ELF-1 (cell line): Measurements from ENCODE around the gene PTGER4.
"Not testable (repeated sequence)": the region's sequence is repeated elsewhere in the genome, so short reads cannot be mapped to it uniquely, and the experiment has no call there.

Experiments
- DNase-seq: peaks from one replicate; pipeline ENCODE4 v3.0.0-alpha.2; 2016; ENCODE audit warnings: low read depth, low spot score

The PTGER4 gene

DNA sequence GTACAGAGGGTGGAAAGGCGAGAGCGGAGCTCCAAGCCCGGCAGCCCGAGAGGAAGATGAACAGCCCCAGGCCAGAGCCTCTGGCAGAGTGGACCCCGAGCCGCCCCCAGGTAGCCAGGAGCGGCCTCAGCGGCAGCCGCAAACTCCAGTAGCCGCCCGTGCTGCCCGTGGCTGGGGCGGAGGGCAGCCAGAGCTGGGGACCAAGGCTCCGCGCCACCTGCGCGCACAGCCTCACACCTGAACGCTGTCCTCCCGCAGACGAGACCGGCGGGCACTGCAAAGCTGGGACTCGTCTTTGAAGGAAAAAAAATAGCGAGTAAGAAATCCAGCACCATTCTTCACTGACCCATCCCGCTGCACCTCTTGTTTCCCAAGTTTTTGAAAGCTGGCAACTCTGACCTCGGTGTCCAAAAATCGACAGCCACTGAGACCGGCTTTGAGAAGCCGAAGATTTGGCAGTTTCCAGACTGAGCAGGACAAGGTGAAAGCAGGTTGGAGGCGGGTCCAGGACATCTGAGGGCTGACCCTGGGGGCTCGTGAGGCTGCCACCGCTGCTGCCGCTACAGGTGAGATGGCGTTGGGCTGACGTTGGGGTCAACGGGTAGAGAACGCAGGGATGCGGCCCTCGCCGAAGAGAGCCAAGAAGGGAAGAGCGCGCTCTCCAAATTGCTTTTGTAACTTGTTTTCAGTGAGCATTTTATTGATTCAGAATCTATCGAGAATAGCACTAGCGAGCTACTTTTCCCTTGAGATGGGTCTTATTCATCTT, at the start of gene PTGER4:
TSS of gene PTGER4 (plus strand) at position 3 of the 769 bp plus-strand sequence. CDS start 1,079 bp downstream, outside the sequence.
- DNase-seq = no peak

DNA sequence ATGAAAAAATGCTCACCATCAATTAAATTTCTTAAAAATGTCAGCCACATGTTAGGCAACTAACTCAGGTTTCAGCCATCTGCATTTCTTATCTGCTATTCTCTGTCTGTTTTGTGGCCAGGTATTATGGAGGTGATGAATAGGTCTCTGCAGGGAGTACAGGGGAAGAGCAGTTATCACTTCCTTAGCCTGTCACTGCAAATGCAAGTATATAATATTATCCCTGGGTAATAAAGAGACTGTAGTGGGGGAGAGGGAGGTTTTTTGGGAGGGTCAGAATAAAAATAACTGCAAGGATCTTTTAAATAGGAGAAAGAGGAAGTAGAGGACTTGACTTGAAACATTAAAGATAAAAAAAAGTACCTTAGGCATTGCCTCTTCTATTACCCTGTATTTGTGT, 49.6 kb upstream of the PTGER4 start:
- DNase-seq = no peak

DNA sequence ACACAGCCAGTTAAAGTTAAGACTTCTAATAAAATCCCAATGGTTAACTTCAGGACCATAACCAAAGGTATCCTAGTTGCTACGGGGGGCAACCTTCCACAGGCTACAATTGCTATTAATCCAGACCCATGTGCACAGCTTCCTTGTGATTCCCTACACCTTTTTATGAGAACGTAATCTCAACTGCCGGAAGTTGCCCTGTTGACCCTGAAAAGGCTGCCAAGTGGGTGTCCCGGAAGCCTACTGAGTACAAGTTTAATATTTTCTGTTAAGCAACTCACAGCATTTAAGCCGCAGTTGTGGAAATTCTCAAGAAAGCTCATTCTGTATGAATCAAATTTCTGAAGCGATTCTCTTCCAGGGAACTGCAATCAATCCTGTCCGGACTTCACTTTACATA, 48.5 kb upstream of the PTGER4 start:
- no peak for DNase-seq

DNA sequence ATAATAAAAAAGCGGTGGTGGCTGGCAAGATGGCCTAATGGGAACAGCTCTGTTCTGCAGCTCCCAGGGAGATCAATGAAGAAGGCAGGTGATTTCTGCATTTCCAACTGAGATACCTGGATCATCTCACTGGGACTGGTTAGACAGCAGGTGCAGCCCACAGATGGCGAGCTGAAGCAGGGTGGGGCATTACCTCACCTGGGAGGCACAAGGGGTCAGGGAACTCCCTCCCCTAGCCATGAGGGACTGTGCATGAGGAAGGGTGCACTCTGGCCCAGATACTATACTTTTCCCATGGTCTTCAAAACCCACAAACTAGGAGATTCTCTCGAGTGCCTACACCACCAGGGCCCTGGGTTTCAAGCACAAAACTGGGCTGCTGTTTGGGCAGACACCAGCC, 45.6 kb upstream of the PTGER4 start:
- no peak for DNase-seq

DNA sequence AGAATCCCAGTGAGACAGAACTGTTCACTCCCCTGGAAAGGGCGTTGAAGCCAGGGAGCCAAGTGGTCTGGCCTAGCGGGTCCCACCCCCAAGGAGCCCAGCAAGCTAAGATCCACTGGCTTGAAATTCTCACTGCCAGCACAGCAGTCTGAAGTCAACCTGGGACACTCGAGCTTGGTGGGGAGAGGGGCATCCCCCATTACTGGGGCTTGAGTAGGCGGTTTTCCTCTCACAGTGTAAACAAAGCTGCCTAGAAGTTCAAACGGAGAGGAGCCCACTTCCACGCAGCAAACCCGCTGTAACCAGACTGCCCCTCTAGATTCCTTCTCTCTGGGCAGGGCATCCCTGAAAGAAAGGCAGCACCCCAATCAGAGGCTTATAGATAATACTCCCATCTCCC, 45.1 kb upstream of the PTGER4 start:
- no peak for DNase-seq

GRCh38 chr5:40639531-40639930, 40.2 kb upstream of the PTGER4 start:
- DNase-seq = not testable (repeated sequence)

GRCh38 chr5:40646266-40646665, 33.4 kb upstream of the PTGER4 start:
- no peak for DNase-seq

DNA sequence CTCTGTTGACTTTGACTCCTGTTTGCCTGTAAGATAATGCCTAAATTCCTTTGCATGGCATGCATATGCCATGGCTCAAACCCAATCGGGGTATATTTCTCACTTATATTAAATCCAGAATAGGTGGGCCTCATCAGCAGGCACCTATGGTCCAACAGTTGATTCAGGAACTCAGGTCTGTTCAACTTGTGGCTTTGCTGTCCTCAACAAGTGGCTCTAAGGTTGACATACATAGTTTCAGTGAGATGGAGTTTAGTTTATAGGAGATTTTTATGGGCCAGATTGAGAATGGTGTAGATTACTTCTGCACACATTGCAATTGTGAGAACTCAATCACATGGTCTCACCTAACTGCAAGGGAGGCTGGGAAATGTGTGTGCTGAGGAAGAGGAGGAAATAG, 31.6 kb upstream of the PTGER4 start:
- DNase-seq = no peak

GRCh38 chr5:40649463-40650030, 30.2 kb upstream of the PTGER4 start:
- no peak for DNase-seq

DNA sequence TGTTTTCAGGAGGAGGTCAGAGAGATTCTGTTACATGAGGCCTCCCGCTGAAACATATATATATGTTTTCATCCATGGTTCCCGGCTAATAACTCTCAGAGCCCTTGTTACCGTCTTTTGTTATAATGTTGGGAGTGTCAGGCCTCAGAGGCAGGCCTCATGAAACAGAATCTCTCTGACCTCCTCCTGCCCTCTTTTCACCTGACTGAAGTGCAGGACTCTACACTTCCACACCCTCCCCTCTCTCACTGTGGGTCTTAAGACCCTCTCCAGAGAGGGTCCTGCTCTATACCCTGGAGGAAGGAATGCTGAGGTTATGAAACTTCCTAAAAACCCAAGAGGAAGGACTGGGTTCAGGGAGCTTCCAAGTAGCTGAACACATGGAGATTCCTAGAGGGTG, 28.5 kb upstream of the PTGER4 start:
- DNase-seq = no peak

GRCh38 chr5:40652441-40653220, 27.1 kb upstream of the PTGER4 start:
- DNase-seq = no peak

DNA sequence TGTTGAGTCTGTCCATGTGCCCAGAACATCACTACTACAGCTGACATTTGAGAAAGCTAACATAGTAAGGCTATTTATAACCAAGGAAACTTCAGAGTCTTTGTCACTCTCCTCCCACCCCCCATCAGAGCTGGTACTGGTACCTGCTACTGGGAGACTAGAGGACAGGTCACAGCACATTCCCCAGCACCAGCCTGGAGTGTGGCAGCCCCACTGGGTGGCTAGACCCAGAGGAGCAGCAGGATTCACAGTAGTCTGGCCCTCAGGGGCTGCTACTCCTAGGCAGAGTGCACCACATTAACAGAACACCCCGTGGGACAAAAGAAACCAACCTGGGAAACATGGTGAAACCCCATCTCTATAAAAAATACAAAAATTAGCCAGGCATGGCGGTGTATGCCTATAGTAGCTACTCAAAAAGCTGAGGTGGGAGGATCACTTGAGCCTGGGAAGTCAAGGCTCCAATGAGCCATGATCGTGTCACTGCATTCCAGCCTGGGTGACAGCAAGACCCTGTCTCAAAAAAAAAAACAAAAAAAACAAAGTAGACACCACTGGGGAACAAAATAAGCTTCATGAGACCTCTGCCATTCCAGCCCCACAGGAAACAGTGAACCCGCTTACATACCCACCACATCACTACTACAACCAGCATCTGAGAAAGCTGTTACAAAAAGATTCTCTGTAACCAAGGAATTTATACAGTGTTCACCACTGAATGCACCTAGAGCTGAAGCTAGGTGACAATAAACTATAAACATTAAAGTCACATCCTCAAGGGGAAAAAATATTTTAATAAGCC, 26.3 kb upstream of the PTGER4 start:
- no peak for DNase-seq

GRCh38 chr5:40654377-40654991, 25.2 kb upstream of the PTGER4 start:
- no peak for DNase-seq

DNA sequence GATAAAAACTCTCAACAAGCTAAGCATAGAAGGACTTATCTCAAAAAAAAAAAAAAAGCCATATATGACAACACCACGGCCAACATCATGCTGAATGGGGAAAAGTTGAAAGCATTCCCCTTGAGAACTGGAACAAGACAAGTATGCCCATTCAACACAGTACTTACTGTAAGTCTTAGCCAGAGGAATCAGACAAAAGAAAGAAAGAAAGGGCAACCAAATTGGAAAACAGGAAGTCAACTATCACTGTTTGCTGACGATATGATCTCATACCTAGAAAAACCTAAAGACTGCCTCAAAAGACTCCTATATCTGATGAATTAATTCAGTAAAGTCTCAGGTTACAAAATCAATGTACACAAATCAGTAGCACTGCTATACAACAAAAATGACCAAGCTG, 24.6 kb upstream of the PTGER4 start:
- no peak for DNase-seq

DNA sequence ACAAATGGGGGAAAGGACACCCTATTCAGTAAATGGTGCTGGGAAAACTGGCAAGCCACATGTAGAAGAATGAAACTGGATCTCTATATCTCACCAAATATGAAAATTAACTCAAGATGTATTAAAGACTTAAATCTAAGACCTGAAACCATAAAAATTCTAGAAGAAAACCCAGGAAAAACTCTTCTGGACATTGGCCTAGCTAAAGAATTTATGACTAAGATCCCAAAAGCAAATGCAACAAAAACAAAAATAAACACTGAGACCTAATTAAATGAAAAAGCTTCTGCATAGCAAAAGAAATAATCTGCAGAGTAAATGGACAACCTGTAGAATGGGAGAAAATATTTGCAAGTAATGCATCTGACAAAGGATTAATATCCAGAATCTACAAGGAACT, 23.6 kb upstream of the PTGER4 start:
- DNase-seq = not testable (repeated sequence)

GRCh38 chr5:40656766-40657165, 22.9 kb upstream of the PTGER4 start:
- DNase-seq = no peak

- no peak for DNase-seq
These were observed 19.0 kb upstream of the PTGER4 start for GRCh38 chr5:40660751-40661150.

- DNase-seq = no peak
These were observed 13.9 kb upstream of the PTGER4 start for GRCh38 chr5:40665635-40666298.

DNA sequence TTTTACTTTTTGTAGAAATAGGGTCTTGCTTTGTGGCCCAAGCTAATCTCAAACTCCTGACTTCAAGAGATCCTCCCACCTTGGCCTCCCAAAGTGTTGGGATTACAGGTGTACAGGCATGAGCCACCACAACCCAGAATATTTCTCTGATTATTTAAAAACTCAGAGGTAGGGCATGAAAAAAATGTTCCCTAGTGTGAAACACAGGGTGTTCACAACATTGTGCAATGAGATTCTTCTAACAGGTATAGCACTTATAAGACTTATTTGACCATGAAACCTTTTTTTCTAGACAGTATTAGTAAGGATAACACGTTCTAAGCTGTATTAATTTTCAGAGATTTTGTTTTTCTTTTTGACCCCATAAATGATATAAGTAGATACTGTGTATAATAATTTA, 13.1 kb upstream of the PTGER4 start:
- no peak for DNase-seq

DNA sequence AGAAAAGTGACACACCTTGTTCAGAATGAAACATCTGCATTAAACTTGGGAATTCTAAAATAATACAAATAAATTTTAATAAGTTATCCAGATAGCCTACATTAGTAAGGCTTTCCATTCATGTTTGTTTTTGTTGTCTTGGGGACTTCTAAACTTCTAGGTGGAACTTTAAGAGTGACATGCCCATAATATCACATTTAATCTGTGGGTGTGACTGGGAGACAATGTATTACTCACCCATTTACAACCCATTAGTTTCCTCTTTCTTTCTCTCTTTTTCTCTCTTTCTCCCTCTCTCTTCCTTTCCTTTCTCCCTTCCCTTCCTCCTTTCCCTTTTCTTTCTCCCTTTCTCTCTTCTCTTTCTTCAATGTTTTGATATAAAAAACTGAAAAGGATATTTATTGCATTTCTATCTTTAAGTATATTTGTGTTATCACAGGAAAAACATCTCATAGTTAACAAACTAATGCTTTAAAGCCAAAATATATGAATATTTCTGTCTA, 12.5 kb upstream of the PTGER4 start:
- DNase-seq = no peak
